Subcutaneous adipose tissue (tissue), 4 donors: ENCODE results near the gene KLHL1. TPM values are rescaled to one million over a fixed set of nuclear protein-coding genes. Genes with fewer than 3 reads are reported as not detected.

ENCODE experiments used
- total RNA-seq, 4 donors: library from RNA; depleted of rRNA; stranded (reverse); fragments of >200 nt; gene quantifications; one replicate each; pipeline ENCODE4 v1.1.0, GENCODE V29; 2016
- TF ChIP-seq, protein P1 (sequence below): fragments of 450-650 bp; IDR thresholded peaks from one replicate; pipeline ENCODE4 v1.5.1; 2016; ENCODE audit warnings: low read depth, mild to moderate bottlenecking, control low read depth, antibody characterized with exemption, moderate library complexity

Gene KLHL1
- total RNA-seq, 4 donors from 2014 or later: not detected

DNA sequence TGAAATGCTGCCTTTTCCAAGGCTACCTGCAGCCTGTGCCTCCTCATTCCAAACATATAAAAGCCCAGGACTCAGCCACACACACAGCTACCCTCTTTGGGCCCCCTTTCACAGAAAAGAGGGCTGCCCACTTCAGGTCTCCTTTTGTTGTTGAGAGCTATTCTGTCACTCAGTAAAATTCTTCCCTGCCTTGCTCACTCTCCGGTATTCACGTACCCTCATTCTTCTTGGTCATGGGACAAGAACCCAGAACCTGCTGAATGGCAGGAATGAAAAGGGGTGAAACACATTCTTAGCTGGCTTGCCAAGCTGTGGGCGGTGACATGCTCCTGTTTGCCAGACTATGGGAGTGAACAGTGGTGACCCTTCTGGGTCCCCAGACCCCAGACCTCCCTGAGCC is 338.6 kb downstream of the KLHL1 start:
- TF ChIP-seq, protein P1, sequence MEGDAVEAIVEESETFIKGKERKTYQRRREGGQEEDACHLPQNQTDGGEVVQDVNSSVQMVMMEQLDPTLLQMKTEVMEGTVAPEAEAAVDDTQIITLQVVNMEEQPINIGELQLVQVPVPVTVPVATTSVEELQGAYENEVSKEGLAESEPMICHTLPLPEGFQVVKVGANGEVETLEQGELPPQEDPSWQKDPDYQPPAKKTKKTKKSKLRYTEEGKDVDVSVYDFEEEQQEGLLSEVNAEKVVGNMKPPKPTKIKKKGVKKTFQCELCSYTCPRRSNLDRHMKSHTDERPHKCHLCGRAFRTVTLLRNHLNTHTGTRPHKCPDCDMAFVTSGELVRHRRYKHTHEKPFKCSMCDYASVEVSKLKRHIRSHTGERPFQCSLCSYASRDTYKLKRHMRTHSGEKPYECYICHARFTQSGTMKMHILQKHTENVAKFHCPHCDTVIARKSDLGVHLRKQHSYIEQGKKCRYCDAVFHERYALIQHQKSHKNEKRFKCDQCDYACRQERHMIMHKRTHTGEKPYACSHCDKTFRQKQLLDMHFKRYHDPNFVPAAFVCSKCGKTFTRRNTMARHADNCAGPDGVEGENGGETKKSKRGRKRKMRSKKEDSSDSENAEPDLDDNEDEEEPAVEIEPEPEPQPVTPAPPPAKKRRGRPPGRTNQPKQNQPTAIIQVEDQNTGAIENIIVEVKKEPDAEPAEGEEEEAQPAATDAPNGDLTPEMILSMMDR: no peak

DNA sequence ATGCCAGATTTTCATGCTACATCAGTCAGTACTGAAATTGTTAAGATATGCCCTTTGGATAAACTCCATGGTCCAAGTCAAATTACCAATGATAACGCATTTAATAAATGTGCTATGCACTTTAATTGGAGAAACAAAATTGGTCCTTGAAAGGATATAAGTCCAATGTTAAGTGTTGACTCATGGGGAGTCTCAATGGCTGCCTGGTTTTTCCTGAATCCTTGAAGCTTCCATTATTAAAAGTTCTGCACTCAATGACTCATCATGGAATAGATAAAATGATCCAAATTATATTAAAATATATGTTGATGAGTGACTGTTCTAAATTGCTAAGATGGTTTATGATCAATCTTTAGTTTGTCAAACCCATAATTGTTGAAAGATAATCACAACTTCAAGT is 346.7 kb downstream of the KLHL1 start:
- TF ChIP-seq, protein P1: no peak

DNA sequence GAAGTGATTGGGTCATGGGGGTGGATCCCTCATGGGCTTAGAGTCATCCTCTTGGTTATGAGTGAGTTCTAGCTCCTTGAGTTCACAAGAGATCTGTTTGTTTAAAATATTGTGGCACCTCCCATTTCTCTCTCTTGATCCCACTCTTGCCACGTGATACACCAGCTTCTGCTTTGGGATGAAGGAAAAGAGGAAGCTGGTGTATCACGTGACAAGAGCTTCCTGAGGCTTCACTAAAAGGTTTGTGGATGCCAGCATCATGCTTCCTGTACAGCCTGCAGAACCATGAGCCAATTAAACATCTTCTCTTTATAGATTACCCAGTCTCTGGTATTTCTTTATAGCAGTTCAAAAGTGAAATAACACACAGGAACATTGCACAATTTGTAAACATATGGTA is 353.2 kb downstream of the KLHL1 start:
- TF ChIP-seq, protein P1: no peak

DNA sequence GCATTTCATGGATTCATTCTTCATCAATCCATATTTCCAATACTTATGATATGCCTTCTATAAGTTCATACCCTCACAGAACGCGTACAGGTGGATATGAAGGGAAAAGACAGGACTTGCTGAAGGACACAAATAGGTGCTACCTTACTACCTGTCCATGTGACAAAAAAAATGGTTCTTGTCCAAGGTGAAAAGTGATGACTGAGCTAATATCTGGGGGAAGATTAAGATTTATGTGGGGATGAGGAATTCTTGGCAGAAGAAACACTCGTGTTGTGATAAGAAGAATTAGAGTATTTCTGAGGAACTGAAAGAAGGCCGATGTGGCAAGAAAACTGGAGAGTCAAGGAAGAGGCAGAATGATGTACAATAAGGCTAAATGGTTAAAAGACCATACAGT is 357.0 kb downstream of the KLHL1 start:
- TF ChIP-seq, protein P1: no peak

DNA sequence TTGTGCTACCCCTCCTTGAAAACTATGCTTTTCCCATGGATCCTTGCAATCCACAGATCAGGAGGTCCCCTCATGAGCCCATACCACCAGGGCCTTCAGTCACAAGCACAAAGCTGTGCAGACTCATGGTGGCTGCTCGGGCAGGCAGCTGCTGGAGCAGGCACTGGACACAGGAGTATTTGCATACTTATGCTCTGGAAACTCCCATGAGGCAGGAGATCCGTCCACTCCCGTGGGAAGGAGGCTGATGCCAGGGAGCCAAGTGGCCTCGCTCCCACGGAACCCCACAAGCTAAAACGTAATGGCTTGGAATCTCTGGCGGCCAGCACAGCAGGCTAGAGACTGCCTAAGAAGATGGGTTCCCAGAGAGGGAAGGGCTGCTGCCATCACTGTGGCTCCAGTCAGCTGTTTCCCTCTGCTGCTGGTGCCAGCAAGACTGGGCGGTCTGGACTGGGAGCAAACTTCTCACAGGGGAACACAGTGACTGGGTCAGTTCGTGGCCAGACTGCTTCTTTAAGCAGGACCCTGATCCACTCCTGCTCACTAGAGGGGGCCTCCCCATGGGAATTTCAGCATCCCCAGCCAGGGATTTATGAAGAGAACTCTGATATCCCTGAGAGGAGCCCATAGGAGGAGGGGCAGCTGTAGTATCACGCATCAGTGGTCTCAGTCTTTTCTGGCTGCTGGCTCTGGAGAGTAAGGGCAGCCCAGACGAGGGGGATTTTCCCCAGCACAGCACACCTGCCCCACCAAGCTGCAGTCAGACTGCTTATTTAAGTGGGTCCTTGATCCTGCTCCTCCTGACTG is 370.9 kb downstream of the KLHL1 start:
- TF ChIP-seq, protein P1: no peak

DNA sequence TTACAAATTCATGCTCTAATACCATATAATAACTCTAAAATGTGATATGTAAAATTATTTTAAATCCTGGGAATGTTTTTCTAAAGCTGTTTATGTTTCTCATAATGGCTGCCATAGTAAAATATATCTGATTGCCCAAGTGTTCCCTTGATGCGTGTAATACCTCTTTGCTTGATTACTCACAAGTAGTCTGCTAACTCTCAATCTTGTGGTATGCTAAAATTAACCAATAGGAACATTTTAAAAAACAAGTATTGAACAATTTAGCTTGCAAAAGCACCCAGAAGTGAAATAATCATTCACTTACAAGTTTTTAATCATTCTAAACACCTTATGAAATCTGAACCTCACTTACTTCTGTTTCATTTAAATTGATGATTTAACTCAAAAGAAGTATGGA is 386.6 kb downstream of the KLHL1 start:
- TF ChIP-seq, protein P1: no peak

DNA sequence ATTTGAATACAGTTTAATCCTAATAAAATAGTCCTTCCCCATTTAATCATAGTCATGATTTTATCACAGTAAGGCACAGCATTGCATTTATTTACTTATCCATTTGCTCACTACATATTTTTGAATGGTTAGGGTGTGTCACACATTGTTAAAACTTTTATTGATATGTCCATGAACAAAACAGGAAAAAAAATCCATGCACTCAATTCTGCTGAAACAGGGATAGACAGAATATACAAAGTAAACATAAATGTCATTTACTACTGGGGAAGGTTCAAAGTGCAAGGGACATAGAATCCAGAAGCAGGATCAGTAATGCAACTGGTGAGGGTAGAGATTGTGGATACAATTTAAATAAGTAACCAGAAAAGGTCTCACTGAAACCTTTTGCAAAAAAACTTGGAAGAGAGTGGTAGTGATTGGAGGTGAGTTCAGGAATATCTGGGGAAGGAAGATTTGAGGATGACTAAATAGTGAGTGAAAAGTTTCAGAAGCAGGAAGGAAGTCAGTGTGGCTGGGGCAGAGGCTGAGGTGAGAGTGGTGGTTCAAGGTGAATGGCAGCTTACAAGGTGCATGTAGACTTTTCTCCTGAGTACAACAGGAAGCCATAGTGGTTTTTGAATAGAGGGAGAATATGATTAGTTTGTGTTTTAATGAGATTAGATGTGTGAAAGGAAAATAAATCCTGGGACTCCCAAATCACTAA is 387.8 kb downstream of the KLHL1 start:
- TF ChIP-seq, protein P1: no peak
